NCI-H446 treated with DMSO at 0.1 percent for 48 hours (cell line): ENCODE measurements around the gene RNF150.
A peak's percentile ranks its signal among the peaks of the same experiment; 100 is the strongest.

Experiments used
- DNase-seq: peaks from one replicate; lab custom pipeline; 2025; lab: John Stamatoyannopoulos, UW

The RNF150 gene

DNA sequence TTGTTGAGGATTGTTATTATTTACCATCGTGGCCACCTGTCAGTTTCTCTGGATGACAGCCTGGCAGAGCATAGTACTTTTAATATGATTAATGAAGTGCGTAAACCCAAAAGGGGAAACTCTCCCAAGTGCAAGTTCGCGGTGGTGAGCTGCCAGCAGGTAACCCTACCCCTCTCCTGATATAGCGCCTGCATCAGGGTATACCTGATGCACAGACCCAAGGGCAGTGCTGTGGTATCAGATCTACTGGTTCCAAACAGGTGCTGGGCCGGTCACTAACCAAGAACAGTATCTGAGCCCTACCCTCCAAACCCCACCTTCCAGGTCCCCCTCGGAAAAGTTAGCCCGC is 1.6 kb downstream of the RNF150 start:
- DNase-seq: no peak

- no peak for DNase-seq
Observed at GRCh38 chr4:141130947-141131605, 2.2 kb downstream of the RNF150 start.

- DNase-seq: peak; percentile 57
Observed at GRCh38 chr4:141127884-141128283, 5.4 kb downstream of the RNF150 start.

DNA sequence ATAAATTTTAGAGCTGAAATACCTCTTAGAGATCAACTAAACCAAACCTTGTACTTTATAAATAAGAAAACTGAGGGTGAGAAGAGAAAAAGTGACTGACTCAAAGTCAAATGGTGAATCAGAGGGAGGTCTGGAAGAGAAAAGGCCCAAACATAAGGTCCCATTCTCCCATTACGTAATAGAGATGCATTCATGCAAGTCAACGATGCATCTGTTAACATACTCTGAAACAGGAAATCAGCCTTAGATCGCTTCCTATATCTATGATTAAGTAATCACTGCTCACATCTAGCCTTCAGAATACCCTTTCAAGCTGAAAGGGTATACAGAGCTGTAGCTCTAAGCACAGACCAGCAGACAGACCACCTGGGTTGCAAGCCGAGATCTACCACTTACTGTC is 6.5 kb downstream of the RNF150 start:
- peak; percentile 58 for DNase-seq

GRCh38 chr4:141124224-141124623 is 9.0 kb downstream of the RNF150 start:
- DNase-seq: no peak

DNA sequence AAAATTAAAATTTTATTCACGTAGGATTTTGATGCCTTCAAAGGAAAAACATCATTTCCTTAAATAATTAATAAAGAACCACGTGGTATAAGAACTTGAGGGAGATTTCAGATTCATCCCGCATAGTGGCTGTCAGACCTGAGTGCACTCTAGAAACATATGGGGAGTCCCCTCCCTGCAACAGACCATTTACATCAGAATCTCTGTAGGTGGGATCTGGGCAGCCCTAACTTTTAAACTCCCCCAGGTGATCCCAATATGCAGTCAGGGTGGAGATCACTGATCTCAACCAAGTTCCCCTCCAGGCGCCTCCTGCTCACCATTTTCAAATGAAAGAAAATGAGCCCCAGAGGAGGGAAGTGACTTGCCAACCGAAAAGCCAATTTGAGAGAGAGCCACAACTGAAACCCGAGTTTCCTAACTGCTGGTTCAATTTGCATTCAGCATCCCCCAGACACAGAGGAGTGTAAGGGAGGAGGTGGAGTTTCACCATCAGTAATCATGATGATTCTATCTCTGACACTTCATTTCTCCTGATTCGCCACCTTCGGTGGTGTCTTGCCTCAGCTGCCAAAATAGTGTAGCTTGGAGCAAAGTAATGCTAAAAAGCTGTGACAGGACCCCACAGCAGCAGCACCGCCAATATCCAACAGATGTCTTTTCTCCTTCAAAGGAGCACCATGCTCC is 11.4 kb downstream of the RNF150 start:
- no peak for DNase-seq

GRCh38 chr4:141121101-141121500 is 12.2 kb downstream of the RNF150 start:
- DNase-seq: no peak

- DNase-seq: no peak
Observed at GRCh38 chr4:141120036-141120593, 13.2 kb downstream of the RNF150 start.

- DNase-seq: no peak
Observed at GRCh38 chr4:141119071-141119470, 14.2 kb downstream of the RNF150 start.

DNA sequence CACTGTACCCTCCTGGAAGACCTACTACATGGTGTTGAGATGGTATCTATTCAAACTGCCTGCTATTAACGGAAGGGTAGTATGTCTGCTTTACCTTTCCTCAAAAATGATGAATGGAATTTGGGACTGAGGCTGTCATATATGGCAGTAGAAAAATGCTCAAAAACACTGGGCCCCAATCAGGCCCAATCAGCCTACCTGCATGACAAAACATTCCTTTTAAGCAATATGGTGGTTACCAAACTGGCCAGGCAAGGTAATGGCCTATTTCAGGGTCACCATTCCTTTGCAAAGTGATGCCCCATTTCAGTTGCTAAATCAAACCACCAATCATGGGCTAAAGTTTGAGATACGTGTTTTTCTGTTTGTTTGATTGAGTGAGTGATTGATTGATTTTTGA is 14.9 kb downstream of the RNF150 start:
- no peak for DNase-seq

GRCh38 chr4:141117935-141118334 is 15.3 kb downstream of the RNF150 start:
- no peak for DNase-seq

DNA sequence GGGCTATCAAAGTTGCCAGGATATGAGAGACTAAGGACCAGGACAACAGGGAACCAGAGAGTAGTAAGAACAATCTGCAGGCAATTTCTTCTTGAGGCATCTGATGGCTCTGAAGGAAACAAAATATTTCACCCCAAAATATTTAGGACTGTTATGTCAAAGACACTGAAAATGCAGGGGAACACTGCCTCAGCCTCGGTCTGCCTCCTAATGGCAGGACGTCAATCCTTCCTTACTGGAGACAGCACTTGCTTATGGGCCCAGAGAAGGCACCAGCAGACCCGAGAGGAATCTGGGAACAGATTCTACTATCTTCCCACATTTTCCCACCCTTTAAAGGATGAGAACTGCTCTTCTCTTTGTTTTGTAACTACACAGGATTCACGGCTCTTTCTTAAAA is 23.3 kb downstream of the RNF150 start:
- DNase-seq: no peak

DNA sequence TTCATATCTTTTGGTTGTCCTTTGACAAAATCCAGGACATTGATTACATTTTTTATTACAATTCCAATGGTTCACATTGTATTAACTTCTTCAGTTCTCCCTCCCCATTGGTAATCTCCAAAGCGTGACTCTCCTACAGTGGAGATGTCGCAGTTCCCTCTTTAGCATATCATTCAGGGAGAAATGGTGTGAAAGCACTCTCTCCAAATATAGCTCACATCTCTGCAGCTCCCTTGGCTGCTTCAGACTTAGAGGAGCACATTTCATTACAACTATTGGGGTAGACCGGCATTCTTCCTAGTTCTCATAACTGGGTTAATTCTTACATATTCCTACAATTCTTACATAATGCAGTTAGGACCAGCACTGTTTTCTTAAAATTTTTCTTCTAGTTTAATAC is 25.3 kb downstream of the RNF150 start:
- no peak for DNase-seq

DNA sequence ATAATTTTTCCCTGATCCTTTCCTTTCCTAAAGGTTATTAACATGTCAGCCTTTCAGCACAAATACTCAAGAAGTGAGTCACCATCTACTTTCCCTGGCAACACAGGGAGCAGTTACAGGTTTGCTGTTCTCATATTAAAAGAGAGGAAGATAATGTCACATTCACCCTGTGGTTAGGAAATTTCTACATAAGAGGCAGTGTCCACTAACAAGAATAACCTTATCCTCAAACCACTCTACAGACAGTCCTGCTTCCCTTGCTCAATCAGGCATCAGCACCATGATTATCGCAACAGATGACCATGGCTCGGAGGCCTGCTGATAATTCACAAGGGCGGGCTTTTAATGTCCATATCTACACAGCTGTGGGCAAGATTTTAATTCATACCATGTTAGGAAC is 30.9 kb downstream of the RNF150 start:
- no peak for DNase-seq

- no peak for DNase-seq
Observed at GRCh38 chr4:141101511-141101910, 31.8 kb downstream of the RNF150 start.

DNA sequence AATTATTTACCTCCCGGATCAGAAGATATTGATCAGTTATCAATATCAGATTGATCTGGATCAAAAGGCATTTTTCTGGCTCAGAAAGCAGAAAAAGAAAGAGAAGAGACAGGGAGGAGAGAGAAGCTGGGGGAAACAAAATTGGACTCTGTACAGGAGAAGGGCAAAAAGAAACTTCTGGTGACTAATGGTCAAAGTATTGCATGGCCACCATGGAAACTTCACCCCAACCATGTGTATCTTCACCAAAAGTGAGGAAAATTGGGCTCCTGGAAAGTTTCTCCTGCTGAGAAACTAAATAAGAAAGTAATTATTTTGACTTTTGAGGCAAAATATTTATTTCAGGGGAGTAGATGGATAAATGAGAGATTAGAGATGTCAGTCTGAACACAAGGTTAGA is 33.9 kb downstream of the RNF150 start:
- DNase-seq: no peak

- DNase-seq: no peak
Observed at GRCh38 chr4:141098163-141098562, 35.1 kb downstream of the RNF150 start.

DNA sequence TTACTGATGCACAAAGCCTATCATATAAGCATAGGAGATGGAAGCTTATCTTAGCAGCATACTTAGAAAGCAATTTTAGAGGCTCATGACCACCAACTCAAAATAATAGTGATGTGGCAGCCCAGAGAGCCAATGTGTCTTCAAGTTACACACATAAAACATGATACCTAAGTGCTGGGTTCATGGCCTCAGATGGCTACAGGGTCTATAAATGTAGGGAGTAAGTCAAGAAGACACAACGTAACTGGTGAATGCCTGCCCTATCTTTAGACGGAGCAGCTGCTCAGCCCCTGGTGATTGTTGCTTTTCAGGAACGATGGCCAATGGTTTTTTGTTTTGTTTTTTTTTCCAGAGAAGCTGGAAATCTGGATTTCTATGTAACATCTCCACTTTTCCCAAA is 42.8 kb downstream of the RNF150 start:
- DNase-seq: no peak

GRCh38 chr4:141081921-141082395 is 51.3 kb downstream of the RNF150 start:
- no peak for DNase-seq

GRCh38 chr4:141080668-141081067 is 52.6 kb downstream of the RNF150 start:
- DNase-seq: no peak

- DNase-seq: no peak
Observed at GRCh38 chr4:141079393-141079930, 53.8 kb downstream of the RNF150 start.

DNA sequence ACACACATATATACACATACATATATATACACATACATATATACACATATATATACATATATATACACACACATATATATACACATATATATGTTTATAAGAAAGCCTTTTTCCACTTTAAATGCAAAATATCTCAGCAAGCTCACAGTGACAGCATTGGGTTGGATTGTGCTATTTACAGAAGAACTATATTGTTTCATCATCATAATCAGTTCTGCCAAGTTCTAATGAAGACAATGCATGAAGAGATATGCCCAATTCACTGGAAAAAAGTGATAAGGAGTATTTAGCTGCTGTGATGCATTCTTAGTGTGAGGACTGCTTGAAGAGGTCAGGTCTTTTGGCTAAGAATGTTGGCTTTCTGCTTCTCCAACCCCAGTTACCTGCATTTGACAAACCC is 54.4 kb downstream of the RNF150 start:
- no peak for DNase-seq

DNA sequence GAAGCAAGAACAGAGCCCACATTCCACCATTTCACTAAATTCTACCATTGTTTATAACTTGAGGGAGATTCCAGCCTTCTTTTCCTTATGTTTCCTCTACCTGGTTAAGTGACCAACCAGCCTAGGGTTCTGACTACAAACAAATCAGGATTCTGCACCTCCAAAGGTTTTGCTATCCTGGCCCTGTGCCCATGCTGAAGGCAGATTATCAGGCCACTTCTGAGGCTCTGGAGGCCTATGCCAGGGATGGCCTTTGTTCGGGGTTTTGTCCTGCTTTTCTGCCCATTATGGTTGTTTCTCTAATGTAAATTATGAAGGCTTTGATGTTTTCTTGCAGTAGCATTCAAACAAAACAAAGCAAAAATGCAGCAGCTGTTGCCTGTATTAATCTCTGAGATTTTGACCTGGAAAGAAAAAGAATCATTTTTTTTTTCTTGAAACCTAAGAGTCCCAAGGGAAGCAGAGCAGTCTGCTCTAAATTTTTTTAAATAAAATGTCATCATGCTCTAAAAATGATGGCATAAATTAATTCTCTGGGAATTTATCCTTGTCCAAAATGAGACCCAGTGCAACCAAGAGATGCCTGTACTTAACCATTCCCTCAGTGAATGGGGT is 55.6 kb downstream of the RNF150 start:
- DNase-seq: peak; percentile 24
